GM23248 (cell line): ENCODE results near the gene GNAI1.

Source experiments
- EZH2 ChIP-seq: fragments of 200-600 bp; sonication (generic); IDR thresholded peaks from 2 replicates; pipeline ENCODE4 v1.6.1; 2018; ENCODE audit warnings: antibody characterized with exemption, mild to moderate bottlenecking; ENCODE audit not compliant: insufficient read depth, poor library complexity, severe bottlenecking
- EZH2phosphoT487 ChIP-seq: fragments of 200-600 bp; sonication (generic); IDR thresholded peaks from 2 replicates; pipeline ENCODE4 v1.6.1; 2018; ENCODE audit warnings: antibody characterized with exemption, moderate library complexity, mild to moderate bottlenecking, low read depth; ENCODE audit not compliant: insufficient read depth

DNA sequence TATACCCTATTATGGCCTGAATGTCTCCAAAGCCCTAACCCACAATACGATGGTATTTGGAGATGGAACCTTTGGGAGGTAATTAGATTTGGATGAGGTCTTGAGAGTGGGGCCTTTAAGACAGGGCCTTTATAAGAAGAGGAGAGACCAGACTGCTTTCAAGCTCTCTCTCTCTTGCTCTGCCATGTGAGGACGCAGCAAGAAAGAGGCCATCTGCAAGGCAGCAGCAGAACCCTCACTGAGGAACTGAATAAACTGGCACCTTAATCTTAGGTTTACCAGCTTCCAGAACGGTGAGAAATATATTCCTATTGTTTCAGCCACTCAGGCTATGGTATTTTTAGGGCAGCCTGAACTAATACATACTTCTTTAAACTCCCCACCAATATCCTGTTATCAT is 2.0 kb upstream of the GNAI1 start:
- no peak for TF ChIP-seq EZH2phosphoT487
- TF ChIP-seq EZH2: no peak
